Caco-2 (cell line): Measurements from ENCODE around the gene SNX5. TPM values are rescaled to one million over a fixed set of nuclear protein-coding genes. Genes with fewer than 3 reads are reported as not detected.

Experiments used
- BruUV-seq: library from RNA; stranded (reverse); fragments of 400-500 nt; replicated peaks from 2 replicates; lab custom pipeline; 2021; lab: Mats Ljungman, UMichigan
- CTCF ChIA-PET: fragments of 300-600 bp; sonication (Branson Sonifier 250); formaldehyde crosslinking; loops from one replicate; lab custom pipeline; 2022; ENCODE audit warnings: antibody characterized with exemption; lab: Charles Lee
- POLR2A ChIA-PET: fragments of 300-600 bp; sonication (Branson Sonifier 250); formaldehyde crosslinking; loops from one replicate; lab custom pipeline; 2022; ENCODE audit warnings: antibody characterized with exemption; lab: Charles Lee
- DNase-seq, 2 experiments: peaks; one replicate each; pipeline versions ENCODE4 v3.0.0 to v3.0.0-alpha.2; 2020 to 2022
- H3K27me3 ChIP-seq: replicated peaks from 2 replicates; pipeline ENCODE4 v1.6.0; 2011; ENCODE audit warnings: low read length; ENCODE audit not compliant: control insufficient read depth, insufficient read depth
- H3K36me3 ChIP-seq: 2 replicates; pipeline ENCODE4 v1.5.1; 2011; ENCODE audit warnings: low read length; ENCODE audit not compliant: control insufficient read depth, insufficient read depth
- H3K4me1 ChIP-seq: fragments of 250-450 bp; sonication (Bioruptor Pico); 2 replicates; pipeline ENCODE4 v1.5.1; 2020; ENCODE audit warnings: mild to moderate bottlenecking
- H3K4me3 ChIP-seq: 2 replicates; pipeline ENCODE4 v1.5.1; 2011; ENCODE audit warnings: low read depth, mild to moderate bottlenecking, control low read depth, low read length
- H3K9me3 ChIP-seq: fragments of 250-450 bp; sonication (Bioruptor Pico); 2 replicates; pipeline ENCODE4 v1.5.1; 2020; ENCODE audit warnings: mild to moderate bottlenecking, moderate library complexity
- H3K27ac Mint-ChIP-seq: one replicate; pipeline ENCODE4 v1.8.0; 2022; ENCODE audit warnings: mixed read lengths; ENCODE audit not compliant: unreplicated experiment
- H3K27me3 Mint-ChIP-seq: one replicate; pipeline ENCODE4 v1.8.0; 2022; ENCODE audit warnings: mixed read lengths; ENCODE audit not compliant: insufficient read depth, unreplicated experiment
- H3K36me3 Mint-ChIP-seq: one replicate; pipeline ENCODE4 v1.8.0; 2022; ENCODE audit warnings: mild to moderate bottlenecking, mixed read lengths; ENCODE audit not compliant: insufficient read depth, unreplicated experiment
- H3K4me1 Mint-ChIP-seq: one replicate; pipeline ENCODE4 v1.8.0; 2022; ENCODE audit warnings: low read depth, mixed read lengths; ENCODE audit not compliant: unreplicated experiment
- H3K4me3 Mint-ChIP-seq: one replicate; pipeline ENCODE4 v1.8.0; 2022; ENCODE audit warnings: mild to moderate bottlenecking, moderate library complexity, mixed read lengths; ENCODE audit not compliant: unreplicated experiment
- H3K9me3 Mint-ChIP-seq: one replicate; pipeline ENCODE4 v1.8.0; 2022; ENCODE audit warnings: mixed read lengths; ENCODE audit not compliant: unreplicated experiment
- intact Hi-C: fragments of 100-400 bp; cut with micrococcal nuclease; formaldehyde crosslinking; loops from one replicate; pipeline ENCODE4 v1.10.0; 2022; ENCODE audit not compliant: unreplicated experiment
- total RNA-seq: library from RNA; stranded (reverse); gene quantifications from 2 replicates; pipeline ENCODE4 v1.2.3, GENCODE V29; 2022
- TF ChIP-seq, protein P1 (sequence below), 2 experiments: fragments of 200-600 bp in 1 of 2; IDR thresholded peaks; 1 replicate in 1 of 2; 2 replicates in 1 of 2; pipeline versions ENCODE4 v1.5.1 to v1.8.0; 2011 to 2022; ENCODE audit warnings: antibody characterized with exemption in 1 of 2, control low read depth in 1 of 2, inconsistent platforms in 1 of 2, low read depth in 1 of 2, low read length in 1 of 2, mild to moderate bottlenecking in 1 of 2, moderate library complexity in 1 of 2; ENCODE audit not compliant: insufficient read depth in 1 of 2, severe bottlenecking in 1 of 2, unreplicated experiment in 1 of 2

The SNX5 gene
- total RNA-seq, 1 experiment from 2014 or later: 299 TPM

GRCh38 chr20:18005170-18005989 is 36.8 kb upstream of the SNX5 start:
- Mint-ChIP-seq H3K9me3 (no peaks in the 10 kb centered on the region), H3K4me1 (peaks cover 19% of the 10 kb centered on the region), H3K36me3 (peaks cover 6% of the 10 kb centered on the region), H3K27ac (no peak overlapping the region), H3K27me3 (no peaks in the 10 kb centered on the region), H3K4me3 (no peak overlapping the region)
- no peaks in the 10 kb centered on the region for H3K9me3 ChIP-seq
- ChIA-PET POLR2A (no interaction called here), CTCF (no interaction called here)
- no TSS peak for BruUV-seq
- intact Hi-C loops: no loop called here
- peak; percentile 21 to 72 for DNase-seq
- H3K27me3 ChIP-seq: no peaks in the 10 kb centered on the region
- no peak overlapping the region for H3K4me3 ChIP-seq
- TF ChIP-seq, protein P1, sequence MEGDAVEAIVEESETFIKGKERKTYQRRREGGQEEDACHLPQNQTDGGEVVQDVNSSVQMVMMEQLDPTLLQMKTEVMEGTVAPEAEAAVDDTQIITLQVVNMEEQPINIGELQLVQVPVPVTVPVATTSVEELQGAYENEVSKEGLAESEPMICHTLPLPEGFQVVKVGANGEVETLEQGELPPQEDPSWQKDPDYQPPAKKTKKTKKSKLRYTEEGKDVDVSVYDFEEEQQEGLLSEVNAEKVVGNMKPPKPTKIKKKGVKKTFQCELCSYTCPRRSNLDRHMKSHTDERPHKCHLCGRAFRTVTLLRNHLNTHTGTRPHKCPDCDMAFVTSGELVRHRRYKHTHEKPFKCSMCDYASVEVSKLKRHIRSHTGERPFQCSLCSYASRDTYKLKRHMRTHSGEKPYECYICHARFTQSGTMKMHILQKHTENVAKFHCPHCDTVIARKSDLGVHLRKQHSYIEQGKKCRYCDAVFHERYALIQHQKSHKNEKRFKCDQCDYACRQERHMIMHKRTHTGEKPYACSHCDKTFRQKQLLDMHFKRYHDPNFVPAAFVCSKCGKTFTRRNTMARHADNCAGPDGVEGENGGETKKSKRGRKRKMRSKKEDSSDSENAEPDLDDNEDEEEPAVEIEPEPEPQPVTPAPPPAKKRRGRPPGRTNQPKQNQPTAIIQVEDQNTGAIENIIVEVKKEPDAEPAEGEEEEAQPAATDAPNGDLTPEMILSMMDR (IDR thresholded peaks at IDR 0.05; ENCODE audit: insufficient read depth in 1 of 2, low read depth in 1 of 2, low read length in 1 of 2, severe bottlenecking in 1 of 2, unreplicated experiment in 1 of 2): no peak
- H3K4me1 ChIP-seq: peaks cover 50% of the 10 kb centered on the region
- H3K36me3 ChIP-seq: no peaks in the 10 kb centered on the region; the same call in 1 of the 2 replicates

DNA sequence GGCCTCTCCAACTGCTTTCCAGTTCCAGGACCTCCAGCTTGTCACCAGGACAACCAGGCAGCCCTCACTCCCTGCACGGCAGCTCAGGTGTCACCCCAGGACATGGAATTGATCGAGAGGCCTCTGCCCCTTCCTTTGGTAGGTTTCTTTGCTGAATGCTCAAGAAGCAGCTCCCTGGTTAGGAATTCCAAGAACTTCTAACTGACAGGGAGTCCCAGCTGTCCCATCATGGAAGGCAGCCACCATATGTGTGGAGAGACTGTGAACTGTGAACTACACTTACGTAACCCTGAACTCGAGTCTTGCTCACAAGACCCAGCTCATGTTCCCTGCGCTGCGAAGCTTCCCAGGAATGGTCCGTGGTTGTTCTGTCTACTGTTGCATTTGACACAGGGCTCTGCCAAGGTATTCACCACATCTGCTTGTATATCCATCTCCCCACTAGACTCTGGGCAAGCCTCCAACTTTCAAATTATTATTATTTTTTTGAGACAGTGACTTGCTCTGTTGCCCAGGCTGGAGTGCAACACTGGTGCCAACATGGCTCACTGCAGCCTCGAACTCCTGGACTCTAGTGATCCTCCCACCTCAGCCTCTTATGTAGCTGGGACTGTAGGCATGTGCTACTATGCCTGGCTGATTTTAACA is 35.9 kb upstream of the SNX5 start:
- Histone ChIP-seq H3K36me3 (no peaks in the 10 kb centered on the region; the same call in 1 of the 2 replicates), H3K9me3 (no peaks in the 10 kb centered on the region), H3K27me3 (no peaks in the 10 kb centered on the region), H3K4me1 (peaks cover 50% of the 10 kb centered on the region), H3K4me3 (no peak overlapping the region)
- ChIA-PET CTCF (interaction anchor here (0.5 kb wide), 1 partner anchor 46 kb away, joined by 4 read pairs; no protein-coding TSS in a partner anchor), POLR2A (interaction anchor here (0.6 kb wide), 1 partner anchor 38 kb away, joined by 4 read pairs; no protein-coding TSS in a partner anchor)
- DNase-seq: no peak
- TF ChIP-seq, protein P1 (IDR thresholded peaks at IDR 0.05; ENCODE audit: insufficient read depth in 1 of 2, low read depth in 1 of 2, low read length in 1 of 2, severe bottlenecking in 1 of 2, unreplicated experiment in 1 of 2): no peak
- Mint-ChIP-seq H3K9me3 (no peaks in the 10 kb centered on the region), H3K36me3 (peaks cover 6% of the 10 kb centered on the region), H3K4me3 (no peak overlapping the region), H3K27ac (no peak overlapping the region), H3K4me1 (peaks cover 23% of the 10 kb centered on the region), H3K27me3 (no peaks in the 10 kb centered on the region)
- intact Hi-C loops: loop anchor here (5.0 kb wide), 1 partner anchor 273 kb away; no protein-coding TSS in a partner anchor
- no TSS peak for BruUV-seq

DNA sequence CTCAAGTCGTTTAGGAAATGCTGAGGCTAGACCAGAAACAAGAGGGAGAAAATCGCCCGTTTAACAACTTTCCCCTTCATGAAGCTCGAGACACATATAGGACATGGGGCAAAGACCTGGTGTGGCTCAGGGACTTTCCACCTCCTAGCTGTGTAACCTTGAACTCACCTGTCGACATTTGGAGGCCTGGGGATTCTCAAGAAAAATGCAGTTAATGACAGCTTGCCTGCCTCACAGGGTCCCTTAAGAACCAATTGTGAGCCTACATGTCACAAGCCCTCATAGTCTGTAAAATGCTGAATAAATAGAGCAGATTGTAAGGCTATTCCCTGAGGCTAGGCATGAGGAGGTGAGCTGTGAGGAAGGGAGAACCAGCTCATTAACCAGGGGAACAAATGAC is 35.3 kb upstream of the SNX5 start:
- POLR2A ChIA-PET: interaction anchor here (0.6 kb wide), 1 partner anchor 37 kb away, joined by 4 read pairs; no protein-coding TSS in a partner anchor
- Histone ChIP-seq H3K36me3 (no peaks in the 10 kb centered on the region; the same call in 1 of the 2 replicates), H3K4me1 (peaks cover 50% of the 10 kb centered on the region), H3K4me3 (no peak overlapping the region), H3K9me3 (no peaks in the 10 kb centered on the region), H3K27me3 (no peaks in the 10 kb centered on the region)
- H3K36me3 Mint-ChIP-seq: peaks cover 6% of the 10 kb centered on the region
- no peak overlapping the region for H3K27ac Mint-ChIP-seq
- TF ChIP-seq, protein P1 (IDR thresholded peaks at IDR 0.05; ENCODE audit: insufficient read depth in 1 of 2, low read depth in 1 of 2, low read length in 1 of 2, severe bottlenecking in 1 of 2, unreplicated experiment in 1 of 2): no peak
- H3K4me3 Mint-ChIP-seq: no peak overlapping the region
- CTCF ChIA-PET: no interaction called here
- intact Hi-C loops: loop anchor here (5.0 kb wide), 1 partner anchor 273 kb away; no protein-coding TSS in a partner anchor
- H3K9me3 Mint-ChIP-seq: no peaks in the 10 kb centered on the region
- no TSS peak for BruUV-seq
- H3K4me1 Mint-ChIP-seq: peaks cover 25% of the 10 kb centered on the region
- no peaks in the 10 kb centered on the region for H3K27me3 Mint-ChIP-seq
- DNase-seq: no peak
